ENCODE measurements around the gene ABL2.

The ABL2 gene

GRCh38 chr1:179091691-179092165 is 137.7 kb downstream of the ABL2 start:
- TF ChIP-seq POLR2A (IDR thresholded peaks at IDR 0.05; ENCODE audit: low read length) (no peak), GATA1 (IDR thresholded peaks at IDR 0.05; ENCODE audit: low read depth, low read length) (no peak)
- no peak for DNase-seq

- no peak for DNase-seq
- TF ChIP-seq GATA1 (IDR thresholded peaks at IDR 0.05; ENCODE audit: low read depth, low read length) (no peak), POLR2A (IDR thresholded peaks at IDR 0.05; ENCODE audit: low read length) (no peak)
These were observed 138.6 kb downstream of the ABL2 start for GRCh38 chr1:179090923-179091322.

- no peak for DNase-seq
- TF ChIP-seq GATA1 (IDR thresholded peaks at IDR 0.05; ENCODE audit: low read depth, low read length) (no peak), POLR2A (IDR thresholded peaks at IDR 0.05; ENCODE audit: low read length) (no peak)
These were observed 139.0 kb downstream of the ABL2 start for GRCh38 chr1:179090522-179090921.

- DNase-seq = no peak
- no peak for TF ChIP-seq POLR2A (IDR thresholded peaks at IDR 0.05; ENCODE audit: low read length)
- TF ChIP-seq GATA1 (IDR thresholded peaks at IDR 0.05; ENCODE audit: low read depth, low read length) = no peak
These were observed 139.5 kb downstream of the ABL2 start for GRCh38 chr1:179089827-179090482.

GRCh38 chr1:179087665-179088064 is 141.8 kb downstream of the ABL2 start:
- no peak for DNase-seq
- TF ChIP-seq GATA1 (IDR thresholded peaks at IDR 0.05; ENCODE audit: low read depth, low read length) (no peak), POLR2A (IDR thresholded peaks at IDR 0.05; ENCODE audit: low read length) (no peak)

GRCh38 chr1:179083533-179083932 is 145.9 kb downstream of the ABL2 start:
- no peak for TF ChIP-seq POLR2A (IDR thresholded peaks at IDR 0.05; ENCODE audit: low read length)
- TF ChIP-seq GATA1 (IDR thresholded peaks at IDR 0.05; ENCODE audit: low read depth, low read length) = no peak
- no peak for DNase-seq

GRCh38 chr1:179082999-179083335 is 146.5 kb downstream of the ABL2 start:
- TF ChIP-seq POLR2A (IDR thresholded peaks at IDR 0.05; ENCODE audit: low read length) = no peak
- TF ChIP-seq GATA1 (IDR thresholded peaks at IDR 0.05; ENCODE audit: low read depth, low read length) = no peak
- DNase-seq = peak in 1 of 2 experiments; percentile 56

GRCh38 chr1:179082333-179082998 is 147.0 kb downstream of the ABL2 start:
- DNase-seq = peak; percentile 66 to 69

GRCh38 chr1:179081687-179082332 is 147.7 kb downstream of the ABL2 start, which contains the start of gene TOR3A:
Gene TOR3A, plus strand, starts transcription at chr1:179082070. Its CDS starts 59 bp downstream, at chr1:179082129.
- TF ChIP-seq GATA1 (IDR thresholded peaks at IDR 0.05; ENCODE audit: low read depth, low read length) = no peak
- peak; percentile 80 for TF ChIP-seq POLR2A (IDR thresholded peaks at IDR 0.05; ENCODE audit: low read length)
- DNase-seq = peak; percentile 80 to 86

More at GRCh38 chr1:179082333-179082998, 147.0 kb downstream of the ABL2 start:
- no peak for TF ChIP-seq GATA1 (IDR thresholded peaks at IDR 0.05; ENCODE audit: low read depth, low read length)
- TF ChIP-seq POLR2A (IDR thresholded peaks at IDR 0.05; ENCODE audit: low read length) = no peak

- TF ChIP-seq GATA1 (IDR thresholded peaks at IDR 0.05; ENCODE audit: low read depth, low read length) (no peak), POLR2A (IDR thresholded peaks at IDR 0.05; ENCODE audit: low read length) (no peak)
- DNase-seq = peak; percentile 36 to 43
These were observed 148.4 kb downstream of the ABL2 start for GRCh38 chr1:179080866-179081686.

- TF ChIP-seq GATA1 (IDR thresholded peaks at IDR 0.05; ENCODE audit: low read depth, low read length) = no peak
- peak; percentile 79 to 81 for DNase-seq
These were observed 150.2 kb downstream of the ABL2 start for GRCh38 chr1:179079113-179079761.

GRCh38 chr1:179077396-179077795 is 152.1 kb downstream of the ABL2 start:
- DNase-seq = no peak
- TF ChIP-seq POLR2A (IDR thresholded peaks at IDR 0.05; ENCODE audit: low read length) = no peak
- no peak for TF ChIP-seq GATA1 (IDR thresholded peaks at IDR 0.05; ENCODE audit: low read depth, low read length)

- DNase-seq = no peak
- TF ChIP-seq POLR2A (IDR thresholded peaks at IDR 0.05; ENCODE audit: low read length) (no peak), GATA1 (IDR thresholded peaks at IDR 0.05; ENCODE audit: low read depth, low read length) (no peak)
These were observed 163.0 kb downstream of the ABL2 start for GRCh38 chr1:179066471-179066870.

Measured in erythroblast (primary cell).